Lower leg skin (tissue), 4 donors: ENCODE data around the gene RHOB. TPM values are rescaled to one million over a fixed set of nuclear protein-coding genes. Genes with fewer than 3 reads are reported as not detected.
"Not testable (repeated sequence)": the region's sequence is repeated elsewhere in the genome, so short reads cannot be mapped to it uniquely, and the experiment has no call there.

Experiments
- DNase-seq, 2 donors: peaks; one replicate each; pipeline ENCODE4 v3.0.0-alpha.2; 2019; ENCODE audit warnings: low spot score in 2 of 2
- H3K4me3 ChIP-seq: fragments of 200-600 bp; sonication (generic); 2 replicates; pipeline ENCODE4 v1.5.1; 2017; ENCODE audit warnings: mild to moderate bottlenecking, low read depth; ENCODE audit not compliant: poor library complexity, severe bottlenecking
- CTCF ChIP-seq, 3 donors: fragments of 450-650 bp; IDR thresholded peaks; one replicate each; pipeline ENCODE4 v1.5.1; 2016; ENCODE audit warnings: antibody characterized with exemption in 3 of 3, mild to moderate bottlenecking in 3 of 3, moderate library complexity in 2 of 3
- POLR2A ChIP-seq, 2 donors: fragments of 450-650 bp; IDR thresholded peaks; one replicate each; pipeline ENCODE4 v1.6.1; 2016 to 2017; ENCODE audit warnings: antibody characterized with exemption in 2 of 2, mild to moderate bottlenecking in 1 of 2, moderate library complexity in 1 of 2
- WGBS, 2 donors: methylation state at CpG; one replicate each; pipeline ENCODE4 v1.1.5; 2018; 5-methylcytosine and 5-hydroxymethylcytosine counted together
- intact Hi-C: fragments of 100-400 bp; cut with DNase I; formaldehyde crosslinking; loops from one replicate; pipeline ENCODE4 v1.15.0; 2023; ENCODE audit warnings: low total_unique reads
- total RNA-seq, 4 donors: library from RNA; depleted of rRNA; stranded (reverse); fragments of >200 nt; gene quantifications; one replicate each; pipeline ENCODE4 v1.1.0, GENCODE V29; 2016

The RHOB gene
- total RNA-seq, 4 donors from 2014 or later, result 569 to 894 (median 709) TPM

- intact Hi-C loops, result no loop called here
- no peak for TF ChIP-seq POLR2A (IDR thresholded peaks at IDR 0.05)
- no peak for TF ChIP-seq CTCF (IDR thresholded peaks at IDR 0.05)
- H3K4me3 ChIP-seq, result no peak overlapping the region
- DNase-seq, result peak in 1 of 2 donors; percentile 85
- WGBS, 2 donors, result 23 to 28% methylated on average over 2 of the region's 2 CpGs
Observed at GRCh38 chr2:20415511-20415918, 31.4 kb upstream of the RHOB start.

- no peak for TF ChIP-seq CTCF (IDR thresholded peaks at IDR 0.05)
- H3K4me3 ChIP-seq, result no peak overlapping the region
- intact Hi-C loops, result no loop called here
- 63 to 85% methylated on average over 1 of the region's 1 CpG for WGBS, 2 donors
- DNase-seq, result no peak
Observed at GRCh38 chr2:20416723-20417122, 30.2 kb upstream of the RHOB start.

GRCh38 chr2:20417230-20417821 lies 29.5 kb upstream of the RHOB start:
- intact Hi-C loops, H3K4me3 ChIP-seq, DNase-seq: not testable (repeated sequence)
- WGBS, 2 donors, result 87 to 96% methylated on average over 5 of the region's 5 CpGs

GRCh38 chr2:20418519-20418918 lies 28.4 kb upstream of the RHOB start:
- intact Hi-C loops, result no loop called here
- WGBS, 2 donors, result 54 to 56% methylated on average over 3 of the region's 3 CpGs
- TF ChIP-seq CTCF (IDR thresholded peaks at IDR 0.05) (no peak), POLR2A (IDR thresholded peaks at IDR 0.05) (no peak)
- no peak overlapping the region for H3K4me3 ChIP-seq
- DNase-seq, result peak in 1 of 2 donors; percentile 46

DNA sequence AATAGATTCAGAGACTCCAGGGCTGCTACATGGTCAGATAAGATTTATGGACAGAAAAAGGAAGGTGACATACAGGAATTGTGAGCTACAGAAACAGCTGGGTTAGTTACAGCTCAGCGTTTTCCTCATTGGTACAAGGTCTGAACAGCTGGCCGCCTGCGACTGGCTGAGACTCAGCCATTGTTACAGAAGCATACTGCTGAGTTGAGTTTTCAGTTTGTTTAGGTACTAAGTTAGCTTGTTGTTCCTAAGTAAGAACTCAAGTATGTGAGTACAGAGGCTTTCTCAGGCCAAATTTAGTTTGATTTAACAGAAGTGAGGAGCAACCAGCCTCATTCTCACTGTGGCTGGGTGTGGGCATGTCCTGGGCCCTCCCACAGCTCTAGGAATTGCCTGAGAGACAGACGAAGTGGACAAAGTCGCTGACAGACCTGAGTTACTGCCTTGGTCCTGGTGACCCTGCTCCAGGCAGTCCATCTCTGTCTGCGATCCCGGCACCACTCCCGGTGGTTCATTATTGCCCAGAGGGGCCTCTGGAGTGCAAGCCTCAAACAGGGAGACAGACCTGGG lies 27.8 kb upstream of the RHOB start:
- DNase-seq, result peak in 1 of 2 donors; percentile 86
- no peak overlapping the region for H3K4me3 ChIP-seq
- 29 to 52% methylated on average over 8 of the region's 8 CpGs for WGBS, 2 donors
- intact Hi-C loops, result no loop called here
- TF ChIP-seq POLR2A (IDR thresholded peaks at IDR 0.05) (no peak), CTCF (IDR thresholded peaks at IDR 0.05) (no peak)

DNA sequence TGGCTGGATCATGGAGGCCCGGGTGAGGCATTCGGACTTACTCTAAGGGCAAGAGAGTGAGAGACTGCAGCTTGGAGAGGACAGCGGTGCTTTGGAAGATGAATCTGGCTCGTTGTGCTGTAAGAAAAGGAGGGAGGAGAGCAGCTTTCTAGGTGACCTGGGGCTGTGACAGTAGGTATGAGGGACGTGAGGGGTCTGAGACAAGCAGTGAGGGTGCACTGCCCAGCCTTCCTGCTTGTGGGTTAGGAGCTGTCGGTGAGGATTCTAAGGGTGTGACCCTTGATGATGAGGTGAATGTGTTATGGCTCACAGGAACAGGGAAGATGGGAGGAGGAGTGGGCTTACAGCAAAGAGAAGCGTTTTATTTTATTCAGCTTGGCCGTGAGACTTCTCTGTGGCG lies 27.1 kb upstream of the RHOB start:
- intact Hi-C loops, result no loop called here
- TF ChIP-seq CTCF (IDR thresholded peaks at IDR 0.05) (no peak), POLR2A (IDR thresholded peaks at IDR 0.05) (no peak)
- DNase-seq, result peak in 1 of 2 donors; percentile 53

More for the DNA sequence above, 27.1 kb upstream of the RHOB start:
- 86 to 89% methylated on average over 9 of the region's 9 CpGs for WGBS, 2 donors
- no peak overlapping the region for H3K4me3 ChIP-seq
